Measurements from ENCODE around the gene B4GALT6. TPM values are rescaled to one million over a fixed set of nuclear protein-coding genes. Genes with fewer than 3 reads are reported as not detected.

The B4GALT6 gene
- total and polyA plus RNA-seq, 2 donors (not counting 1 experiment from before 2014, with no cell fraction given), result 1.7 TPM; not detected in 1

- Mint-ChIP-seq H3K27ac (no peak overlapping the region), H3K4me1 (peaks cover 12% of the 10 kb centered on the region), H3K9me3 (ENCODE audit: insufficient read depth) (peaks cover 2% of the 10 kb centered on the region), H3K4me3 (no peak overlapping the region), H3K27me3 (peaks cover 4% of the 10 kb centered on the region)
- no peaks in the 10 kb centered on the region for H3K27me3 ChIP-seq (replicated peaks in 1 of 4; ENCODE audit: control extremely low read depth in 1 of 4, control insufficient read depth in 3 of 4, insufficient read depth in 4 of 4, low read length in 3 of 4)
- no peak overlapping the region for H2AFZ ChIP-seq (ENCODE audit: insufficient read depth, low read depth, low read length, poor library complexity, severe bottlenecking)
- H3K27ac ChIP-seq (ENCODE audit: low read length in 2 of 2), result no peak overlapping the region
- H3K4me3 ChIP-seq (ENCODE audit: control extremely low read depth in 1 of 5, extremely low read depth in 1 of 5, insufficient read depth in 1 of 5, low read depth in 2 of 5, low read length in 4 of 5), result no peak overlapping the region
- no peaks in the 10 kb centered on the region for H3K79me2 ChIP-seq (ENCODE audit: control insufficient read depth, insufficient read depth, low read length)
- H3K9ac ChIP-seq (ENCODE audit: low read length), result no peak overlapping the region
- no peaks in the 10 kb centered on the region for H3K36me3 ChIP-seq (replicated peaks in 1 of 2; ENCODE audit: control extremely low read depth in 1 of 2, control insufficient read depth in 1 of 2, extremely low read depth in 1 of 2, insufficient read depth in 2 of 2, low read length in 1 of 2)
- TF ChIP-seq CTCF (IDR thresholded peaks at IDR 0.05), result no peak
- TF ChIP-seq EZH2 (IDR thresholded peaks at IDR 0.05; ENCODE audit: borderline replicate concordance, insufficient read depth, low read depth, low read length, poor library complexity, severe bottlenecking), result no peak
- peaks cover 5 to 10% of the 10 kb centered on the region in 2 donors for H3K4me1 ChIP-seq (ENCODE audit: control insufficient read depth in 2 of 2, insufficient read depth in 2 of 2, low read length in 2 of 2)
- DNase-seq (no peak), ATAC-seq (ENCODE audit: low read depth) (no peak)
- CTCF ChIA-PET, result no interaction called here
- intact Hi-C loops (cut with micrococcal nuclease), result no loop called here
- no CpG with 5 or more reads among the region's 1 CpG for WGBS (ENCODE audit: insufficient coverage)
- no peak overlapping the region for H3K4me2 ChIP-seq (replicated peaks; ENCODE audit: low read depth, low read length, poor library complexity, severe bottlenecking)
- no peaks in the 10 kb centered on the region for H3K9me3 ChIP-seq (ENCODE audit: control extremely low read depth in 1 of 3, control insufficient read depth in 2 of 3, insufficient read depth in 1 of 3, low read length in 2 of 3)
- POLR2A ChIA-PET, result no interaction called here
- no peaks in the 10 kb centered on the region for H4K20me1 ChIP-seq (ENCODE audit: control insufficient read depth, insufficient read depth, low read length, poor library complexity, severe bottlenecking)
These were observed 52.0 kb downstream of the B4GALT6 start for GRCh38 chr18:31632356-31632755.

GRCh38 chr18:31631526-31631925 is 52.9 kb downstream of the B4GALT6 start:
- WGBS (ENCODE audit: insufficient coverage), result no CpG with 5 or more reads among the region's 1 CpG
- ATAC-seq (ENCODE audit: low read depth) (no peak), DNase-seq (no peak)
- H3K27ac Mint-ChIP-seq, result no peak overlapping the region
- H3K4me3 ChIP-seq (ENCODE audit: control extremely low read depth in 1 of 5, extremely low read depth in 1 of 5, insufficient read depth in 1 of 5, low read depth in 2 of 5, low read length in 4 of 5), result no peak overlapping the region
- no peak for TF ChIP-seq CTCF (IDR thresholded peaks at IDR 0.05)
- TF ChIP-seq EZH2 (IDR thresholded peaks at IDR 0.05; ENCODE audit: borderline replicate concordance, insufficient read depth, low read depth, low read length, poor library complexity, severe bottlenecking), result no peak
- no peak overlapping the region for H3K9ac ChIP-seq (ENCODE audit: low read length)
- no peak overlapping the region for H3K27ac ChIP-seq (ENCODE audit: low read length in 2 of 2)
- H3K9me3 ChIP-seq (ENCODE audit: control extremely low read depth in 1 of 3, control insufficient read depth in 2 of 3, insufficient read depth in 1 of 3, low read length in 2 of 3), result no peaks in the 10 kb centered on the region
- peaks cover 5 to 10% of the 10 kb centered on the region in 2 donors for H3K4me1 ChIP-seq (ENCODE audit: control insufficient read depth in 2 of 2, insufficient read depth in 2 of 2, low read length in 2 of 2)
- H3K4me2 ChIP-seq (replicated peaks; ENCODE audit: low read depth, low read length, poor library complexity, severe bottlenecking), result no peak overlapping the region
- H4K20me1 ChIP-seq (ENCODE audit: control insufficient read depth, insufficient read depth, low read length, poor library complexity, severe bottlenecking), result no peaks in the 10 kb centered on the region
- peaks cover 2% of the 10 kb centered on the region for H3K9me3 Mint-ChIP-seq (ENCODE audit: insufficient read depth)
- H3K4me1 Mint-ChIP-seq, result peaks cover 12% of the 10 kb centered on the region
- H2AFZ ChIP-seq (ENCODE audit: insufficient read depth, low read depth, low read length, poor library complexity, severe bottlenecking), result no peak overlapping the region
- peaks cover 4% of the 10 kb centered on the region for H3K27me3 Mint-ChIP-seq
- no peaks in the 10 kb centered on the region for H3K36me3 ChIP-seq (replicated peaks in 1 of 2; ENCODE audit: control extremely low read depth in 1 of 2, control insufficient read depth in 1 of 2, extremely low read depth in 1 of 2, insufficient read depth in 2 of 2, low read length in 1 of 2)
- no peak overlapping the region for H3K4me3 Mint-ChIP-seq
- intact Hi-C loops (cut with micrococcal nuclease), result no loop called here
- no peaks in the 10 kb centered on the region for H3K79me2 ChIP-seq (ENCODE audit: control insufficient read depth, insufficient read depth, low read length)
- H3K27me3 ChIP-seq (replicated peaks in 1 of 4; ENCODE audit: control extremely low read depth in 1 of 4, control insufficient read depth in 3 of 4, insufficient read depth in 4 of 4, low read length in 3 of 4), result no peaks in the 10 kb centered on the region
- ChIA-PET POLR2A (no interaction called here), CTCF (no interaction called here)
